Stimulated activated CD8-positive, alpha-beta memory T cell treated with anti-CD3 and anti-CD28 coated beads, Interleukin-12 subunit alpha, Interleukin-12 subunit beta, amount 100 ng/mL, for 1 hour (primary cell): ENCODE results near the gene PIEZO1.

Source experiments
- DNase-seq: peaks from one replicate; pipeline ENCODE4 v3.0.0-alpha.2; 2020; ENCODE audit warnings: low read depth

The PIEZO1 gene

GRCh38 chr16:88769617-88770460 is 15.2 kb downstream of the PIEZO1 start:
- no peak for DNase-seq

GRCh38 chr16:88768071-88768783 is 16.8 kb downstream of the PIEZO1 start:
- no peak for DNase-seq

- DNase-seq, result no peak
These were observed 17.4 kb downstream of the PIEZO1 start for GRCh38 chr16:88767546-88768070.

GRCh38 chr16:88766975-88767374 is 18.0 kb downstream of the PIEZO1 start:
- no peak for DNase-seq

- DNase-seq, result no peak
These were observed 20.1 kb downstream of the PIEZO1 start for GRCh38 chr16:88764913-88765349.

GRCh38 chr16:88764080-88764479 is 20.9 kb downstream of the PIEZO1 start:
- no peak for DNase-seq

DNA sequence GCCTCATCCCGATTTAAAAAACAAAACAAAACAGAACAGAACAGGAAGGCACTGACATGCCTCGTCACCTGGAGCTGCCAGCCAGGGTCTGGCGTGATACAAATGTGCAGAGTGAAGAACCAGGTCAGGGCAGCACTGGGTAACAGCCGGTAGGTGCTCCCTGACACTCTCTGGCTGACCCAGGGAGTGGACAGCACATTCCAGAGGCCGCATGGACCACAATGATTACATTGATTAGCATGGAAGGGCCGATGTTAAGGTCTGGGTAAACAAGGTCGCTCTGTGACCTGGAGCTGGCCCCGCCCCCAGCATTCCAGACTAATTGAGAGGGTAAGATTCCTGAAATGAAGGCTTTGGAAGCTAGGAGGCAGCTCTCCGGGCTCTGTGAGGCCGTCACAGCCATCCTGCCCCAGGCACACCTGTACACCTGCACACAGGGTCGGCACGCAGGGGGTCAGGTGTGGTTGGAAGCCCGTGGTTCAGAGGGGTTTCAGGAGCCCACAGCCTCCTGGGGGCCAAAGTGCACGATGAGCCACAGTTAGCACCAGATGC is 21.4 kb downstream of the PIEZO1 start:
- no peak for DNase-seq

DNA sequence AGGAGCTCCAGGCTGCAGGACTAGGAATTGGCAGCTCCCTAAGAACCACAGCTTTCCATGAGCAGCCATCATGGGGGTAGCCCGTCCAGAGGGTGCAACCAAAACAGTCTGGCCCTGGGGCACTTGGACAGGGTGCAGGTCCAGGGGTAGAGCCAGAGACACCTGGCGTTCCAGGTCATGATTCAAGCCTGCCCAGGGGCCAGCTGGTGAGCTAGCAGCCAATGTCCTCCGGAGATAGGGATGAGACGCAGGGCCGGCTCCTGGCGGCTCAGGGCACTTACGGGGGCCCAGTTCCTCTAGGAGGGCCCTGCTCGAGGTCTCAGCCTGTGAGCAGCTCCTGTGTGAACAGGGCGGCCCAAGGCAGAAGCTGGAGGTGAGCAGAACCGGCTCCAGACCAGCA is 22.1 kb downstream of the PIEZO1 start:
- no peak for DNase-seq

- no peak for DNase-seq
These were observed 22.7 kb downstream of the PIEZO1 start for GRCh38 chr16:88762258-88762870.

DNA sequence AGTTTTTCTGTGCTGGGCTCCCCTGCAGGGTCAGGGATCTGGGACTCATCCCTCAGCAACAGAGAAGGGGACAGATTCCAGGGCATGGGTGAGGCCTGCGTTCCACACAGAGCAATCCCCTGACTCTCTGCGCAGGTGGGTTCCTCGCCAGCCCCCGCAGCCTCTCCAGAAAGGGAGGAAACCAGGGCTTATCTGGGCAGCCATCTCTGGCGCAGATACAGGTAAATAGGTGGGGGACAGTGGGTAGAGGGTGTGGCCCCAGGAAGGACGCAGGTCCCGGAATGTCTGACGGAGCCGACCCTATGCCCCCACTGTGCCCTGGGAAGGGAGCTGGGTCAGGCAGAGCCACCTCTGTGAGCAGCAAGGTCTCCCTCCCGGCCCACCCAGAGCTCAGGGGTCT is 23.2 kb downstream of the PIEZO1 start:
- no peak for DNase-seq

- DNase-seq, result no peak
These were observed 23.9 kb downstream of the PIEZO1 start for GRCh38 chr16:88761143-88761534.

GRCh38 chr16:88760424-88761142 is 24.4 kb downstream of the PIEZO1 start:
- no peak for DNase-seq

DNA sequence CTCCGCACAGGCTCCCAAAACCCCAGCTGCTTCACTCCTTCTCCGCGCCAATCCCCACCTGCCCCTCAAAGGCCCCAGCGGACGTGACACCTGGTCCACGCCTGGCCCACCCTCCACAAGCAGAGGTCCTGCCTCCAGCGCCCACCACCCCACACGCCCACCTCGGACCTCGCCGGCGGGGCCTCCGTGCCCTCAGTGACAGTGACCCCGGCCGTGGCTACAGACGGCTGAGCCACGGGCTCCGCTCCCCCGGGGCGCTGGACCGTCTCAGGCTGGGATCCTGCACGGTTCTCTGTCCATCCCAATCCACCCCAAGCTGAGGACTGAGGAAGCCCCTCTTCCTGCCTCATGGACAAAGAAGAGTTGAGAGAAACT is 25.1 kb downstream of the PIEZO1 start:
- DNase-seq, result no peak

DNA sequence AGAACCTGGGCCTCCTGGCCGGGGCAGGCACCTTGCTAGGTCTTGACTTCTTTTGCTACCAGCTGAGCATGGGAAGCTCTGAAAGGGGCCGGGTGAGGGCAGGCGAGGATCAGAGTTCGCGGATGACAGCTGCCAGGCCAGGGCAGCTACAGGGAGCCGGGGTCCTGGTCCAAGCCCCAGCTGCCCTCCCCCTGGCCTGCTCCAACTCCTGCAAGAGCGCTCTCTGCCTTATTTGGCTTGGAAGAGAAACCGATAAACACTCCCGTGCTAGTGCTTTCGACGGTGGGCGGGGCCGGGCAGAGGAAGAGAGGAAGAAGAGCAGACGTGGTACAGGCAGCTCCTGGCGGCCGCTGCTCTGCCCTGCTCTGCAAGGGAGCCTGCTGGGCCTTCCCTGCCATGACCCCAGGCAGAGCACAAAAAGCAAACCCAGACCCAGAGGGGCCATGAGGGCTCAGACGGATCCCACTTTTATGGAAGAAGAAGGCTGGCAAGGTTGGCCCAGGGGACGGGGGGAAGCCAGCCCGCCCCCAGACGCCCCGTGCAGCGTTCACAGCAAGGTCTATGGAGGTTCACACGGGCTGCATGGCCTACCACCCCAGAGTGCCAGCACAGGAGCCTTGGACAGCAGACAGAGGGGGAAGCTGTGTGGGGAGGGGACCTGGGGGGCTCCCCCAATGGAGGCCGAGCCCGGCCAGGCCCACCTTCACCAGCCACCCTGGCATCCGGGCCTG is 25.6 kb downstream of the PIEZO1 start:
- no peak for DNase-seq

GRCh38 chr16:88758944-88759244 is 26.1 kb downstream of the PIEZO1 start:
- no peak for DNase-seq

DNA sequence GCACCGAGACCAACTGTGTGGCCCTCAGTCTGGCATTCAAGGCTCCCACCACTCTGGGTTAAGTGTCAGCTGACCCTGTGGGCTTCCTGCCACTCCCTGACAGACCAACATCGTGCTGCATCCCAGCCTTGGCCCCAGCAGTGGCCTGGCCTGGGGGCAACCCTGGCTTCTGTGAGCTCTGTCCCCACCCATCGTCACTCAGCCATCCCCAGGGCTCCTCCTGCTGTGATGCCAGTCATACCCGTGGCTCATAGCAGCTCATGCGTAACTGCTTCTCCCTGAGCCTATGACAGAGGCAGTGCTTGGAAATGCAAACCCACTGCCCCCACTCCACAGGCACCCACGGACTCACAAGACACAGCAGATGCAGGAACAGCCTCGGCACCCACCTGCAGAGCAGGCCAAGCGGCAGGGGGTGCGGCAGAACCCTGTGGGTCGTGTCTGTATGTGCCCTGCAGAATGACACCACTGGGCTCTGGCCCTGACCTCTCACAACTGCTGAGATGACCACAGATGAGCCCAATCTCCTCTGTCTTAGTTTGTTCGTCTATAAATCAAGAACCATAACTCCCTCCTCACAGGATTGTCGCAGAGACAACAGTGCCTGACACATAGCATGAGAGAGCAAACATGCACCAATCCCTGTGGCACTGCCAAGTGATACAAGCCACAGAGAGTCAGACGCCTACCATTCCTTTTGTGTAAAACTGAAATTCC is 26.6 kb downstream of the PIEZO1 start:
- DNase-seq, result no peak

DNA sequence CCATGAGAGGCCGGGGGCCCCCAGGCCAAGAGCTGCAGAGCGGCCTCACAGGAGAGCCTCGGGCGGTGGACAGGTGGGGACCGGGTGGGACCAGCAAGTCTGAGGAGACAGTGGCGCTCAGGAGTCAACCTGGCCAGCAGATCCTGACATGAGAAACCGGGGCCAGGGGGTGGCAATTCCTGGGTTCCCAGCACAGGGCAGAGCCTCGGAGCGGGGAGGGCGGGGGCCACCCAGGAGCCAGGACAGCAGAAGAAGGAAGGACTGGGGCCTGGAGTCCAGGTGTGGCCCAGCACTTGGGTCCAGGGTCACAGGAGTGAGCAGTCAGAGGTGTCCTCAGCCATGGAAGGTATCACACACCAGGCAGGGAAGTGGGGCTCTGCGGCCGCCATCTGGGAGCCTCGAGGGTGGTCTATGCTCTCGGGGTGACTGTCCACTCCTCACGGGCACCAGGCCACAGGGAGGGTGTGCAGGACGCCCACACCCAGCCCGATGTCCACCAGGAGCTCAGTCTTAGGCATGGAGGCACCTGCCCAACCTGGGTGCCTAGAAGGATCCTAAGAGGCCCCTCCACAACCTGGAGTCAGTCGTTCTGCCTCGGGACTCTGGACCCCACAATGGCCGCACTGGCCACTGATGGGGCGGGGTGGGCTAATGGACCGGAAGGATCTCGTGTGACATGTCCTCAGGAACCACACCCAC is 29.1 kb downstream of the PIEZO1 start:
- DNase-seq, result no peak

- no peak for DNase-seq
These were observed 29.9 kb downstream of the PIEZO1 start for GRCh38 chr16:88754912-88755744.
